HG03097 (cell line): Measurements from ENCODE around the gene ZC3H12C.
A peak's percentile ranks its signal among the peaks of the same experiment; 100 is the strongest.
"Not testable (repeated sequence)": the region's sequence is repeated elsewhere in the genome, so short reads cannot be mapped to it uniquely, and the experiment has no call there.

Source experiments
- ATAC-seq: cut with Tn5 transposase; IDR thresholded peaks from one replicate; pipeline ENCODE4 v1.9.1; 2021; ENCODE audit not compliant: unreplicated experiment, low FRiP score

The ZC3H12C gene

GRCh38 chr11:110092515-110093406 lies at the start of gene ZC3H12C:
ZC3H12C (plus strand) TSS chr11:110093392; CDS start chr11:110093412, 20 bp downstream.
- ATAC-seq, result peak; percentile 55

GRCh38 chr11:110044226-110044968 lies 48.8 kb upstream of the ZC3H12C start:
- no peak for ATAC-seq

GRCh38 chr11:110046775-110047380 lies 46.3 kb upstream of the ZC3H12C start:
- ATAC-seq, result no peak

- no peak for ATAC-seq
Measured at GRCh38 chr11:110049501-110050200, 43.5 kb upstream of the ZC3H12C start.

- ATAC-seq, result no peak
Measured at GRCh38 chr11:110050201-110050506, 43.0 kb upstream of the ZC3H12C start.

- no peak for ATAC-seq
Measured at GRCh38 chr11:110053848-110054414, 39.3 kb upstream of the ZC3H12C start.

- ATAC-seq, result no peak
Measured at GRCh38 chr11:110056956-110057355, 36.2 kb upstream of the ZC3H12C start.

- ATAC-seq, result no peak
Measured at GRCh38 chr11:110059706-110060463, 33.3 kb upstream of the ZC3H12C start.

- no peak for ATAC-seq
Measured at GRCh38 chr11:110061296-110061695, 31.9 kb upstream of the ZC3H12C start.

GRCh38 chr11:110062247-110062646 lies 30.9 kb upstream of the ZC3H12C start:
- ATAC-seq, result no peak

GRCh38 chr11:110065189-110065588 lies 28.0 kb upstream of the ZC3H12C start:
- no peak for ATAC-seq

GRCh38 chr11:110068001-110068400 lies 25.2 kb upstream of the ZC3H12C start:
- ATAC-seq, result not testable (repeated sequence)

- ATAC-seq, result no peak
Measured at GRCh38 chr11:110069158-110069737, 23.9 kb upstream of the ZC3H12C start.

GRCh38 chr11:110070176-110070575 lies 23.0 kb upstream of the ZC3H12C start:
- ATAC-seq, result no peak

GRCh38 chr11:110071197-110071596 lies 22.0 kb upstream of the ZC3H12C start:
- no peak for ATAC-seq

- no peak for ATAC-seq
Measured at GRCh38 chr11:110072930-110073329, 20.3 kb upstream of the ZC3H12C start.

- ATAC-seq, result no peak
Measured at GRCh38 chr11:110074499-110074898, 18.7 kb upstream of the ZC3H12C start.

GRCh38 chr11:110075105-110075846 lies 17.9 kb upstream of the ZC3H12C start:
- ATAC-seq, result no peak

GRCh38 chr11:110075847-110076208 lies 17.4 kb upstream of the ZC3H12C start:
- no peak for ATAC-seq
